ENCODE data around the gene TMEM17. TPM values are rescaled to one million over a fixed set of nuclear protein-coding genes. Genes with fewer than 3 reads are reported as not detected.

Gene TMEM17
- total RNA-seq, 1 experiment from 2014 or later = 3.2 TPM

DNA sequence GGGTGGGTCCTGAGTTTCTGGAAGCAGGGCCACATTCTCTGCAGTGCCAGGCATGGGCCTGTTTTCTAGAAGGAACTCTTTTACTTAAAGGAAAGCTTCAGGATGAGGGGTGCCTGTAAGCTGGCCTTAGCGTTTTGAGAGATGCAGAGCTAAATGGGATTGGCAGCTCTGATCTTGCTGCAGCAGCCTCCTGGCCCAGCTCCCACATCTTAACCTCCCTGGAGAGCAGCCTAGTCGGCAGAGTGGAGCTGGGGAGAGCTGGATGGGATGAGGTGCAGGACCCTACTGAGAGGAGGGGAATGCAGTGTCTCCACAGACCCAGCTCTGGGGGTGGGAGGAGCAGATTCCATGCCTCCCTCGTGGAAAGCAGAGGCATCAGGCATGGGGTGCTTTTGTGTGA lies 52.0 kb downstream of the TMEM17 start (continued):
- TF ChIP-seq CBX3 (IDR thresholded peaks at IDR 0.05; ENCODE audit: low read depth) = no peak
- TF ChIP-seq, protein P1, sequence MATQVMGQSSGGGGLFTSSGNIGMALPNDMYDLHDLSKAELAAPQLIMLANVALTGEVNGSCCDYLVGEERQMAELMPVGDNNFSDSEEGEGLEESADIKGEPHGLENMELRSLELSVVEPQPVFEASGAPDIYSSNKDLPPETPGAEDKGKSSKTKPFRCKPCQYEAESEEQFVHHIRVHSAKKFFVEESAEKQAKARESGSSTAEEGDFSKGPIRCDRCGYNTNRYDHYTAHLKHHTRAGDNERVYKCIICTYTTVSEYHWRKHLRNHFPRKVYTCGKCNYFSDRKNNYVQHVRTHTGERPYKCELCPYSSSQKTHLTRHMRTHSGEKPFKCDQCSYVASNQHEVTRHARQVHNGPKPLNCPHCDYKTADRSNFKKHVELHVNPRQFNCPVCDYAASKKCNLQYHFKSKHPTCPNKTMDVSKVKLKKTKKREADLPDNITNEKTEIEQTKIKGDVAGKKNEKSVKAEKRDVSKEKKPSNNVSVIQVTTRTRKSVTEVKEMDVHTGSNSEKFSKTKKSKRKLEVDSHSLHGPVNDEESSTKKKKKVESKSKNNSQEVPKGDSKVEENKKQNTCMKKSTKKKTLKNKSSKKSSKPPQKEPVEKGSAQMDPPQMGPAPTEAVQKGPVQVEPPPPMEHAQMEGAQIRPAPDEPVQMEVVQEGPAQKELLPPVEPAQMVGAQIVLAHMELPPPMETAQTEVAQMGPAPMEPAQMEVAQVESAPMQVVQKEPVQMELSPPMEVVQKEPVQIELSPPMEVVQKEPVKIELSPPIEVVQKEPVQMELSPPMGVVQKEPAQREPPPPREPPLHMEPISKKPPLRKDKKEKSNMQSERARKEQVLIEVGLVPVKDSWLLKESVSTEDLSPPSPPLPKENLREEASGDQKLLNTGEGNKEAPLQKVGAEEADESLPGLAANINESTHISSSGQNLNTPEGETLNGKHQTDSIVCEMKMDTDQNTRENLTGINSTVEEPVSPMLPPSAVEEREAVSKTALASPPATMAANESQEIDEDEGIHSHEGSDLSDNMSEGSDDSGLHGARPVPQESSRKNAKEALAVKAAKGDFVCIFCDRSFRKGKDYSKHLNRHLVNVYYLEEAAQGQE (IDR thresholded peaks at IDR 0.05; ENCODE audit: low read depth) = no peak
- TF ChIP-seq, protein P2, sequence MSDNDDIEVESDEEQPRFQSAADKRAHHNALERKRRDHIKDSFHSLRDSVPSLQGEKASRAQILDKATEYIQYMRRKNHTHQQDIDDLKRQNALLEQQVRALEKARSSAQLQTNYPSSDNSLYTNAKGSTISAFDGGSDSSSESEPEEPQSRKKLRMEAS (IDR thresholded peaks at IDR 0.05) = no peak
- TF ChIP-seq SRF (IDR thresholded peaks at IDR 0.05; ENCODE audit: low read depth) = no peak
- no peak for TF ChIP-seq RAD21 (IDR thresholded peaks at IDR 0.05; ENCODE audit: low read depth)

DNA sequence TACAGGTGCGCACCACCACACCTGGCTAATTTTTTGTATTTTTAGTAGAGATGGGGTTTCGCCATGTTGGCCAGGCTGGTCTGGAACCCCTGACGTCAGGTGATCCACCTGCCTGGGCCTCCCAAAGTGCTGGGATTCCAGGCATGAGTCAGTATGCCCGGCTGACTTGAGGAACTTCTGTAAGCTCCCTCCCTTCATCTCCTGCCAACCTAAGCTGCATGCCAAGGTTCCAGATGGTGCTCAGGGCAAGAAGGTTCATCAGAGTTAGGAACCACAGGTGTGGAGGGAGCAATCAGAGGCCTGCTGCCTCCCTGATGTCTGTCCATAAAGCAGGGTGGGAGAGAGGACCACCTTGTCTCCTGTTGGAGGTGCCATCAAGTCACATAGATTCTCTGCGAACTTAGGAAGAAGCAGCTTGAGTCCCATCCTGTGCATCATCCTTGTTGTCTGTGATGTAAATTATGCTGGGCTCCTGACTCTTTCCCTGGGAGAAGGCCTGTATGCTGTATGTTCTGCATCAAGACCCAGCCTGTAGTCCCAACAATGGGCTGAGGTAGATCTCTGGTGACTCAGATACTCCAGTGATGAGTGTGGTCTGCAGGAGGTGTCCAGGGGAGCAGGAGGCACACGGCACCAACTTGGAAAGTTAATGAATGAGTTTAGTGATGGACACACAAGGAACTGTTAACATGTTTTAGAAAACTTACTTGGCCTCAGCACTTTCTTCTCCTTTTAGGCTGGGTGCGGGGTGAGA lies 53.1 kb downstream of the TMEM17 start:
- no peak overlapping the region for H3K9ac ChIP-seq (ENCODE audit: low read length)
- peaks cover 15 to 27% of the 10 kb centered on the region in 2 experiments for H3K4me1 ChIP-seq (ENCODE audit: control insufficient read depth in 1 of 2, insufficient read depth in 2 of 2, low read length in 2 of 2)
- H3K9me2 ChIP-seq (ENCODE audit: insufficient read depth) = no peaks in the 10 kb centered on the region; the same call in 1 of the 2 replicates
- no peaks in the 10 kb centered on the region for H3K27me3 ChIP-seq (ENCODE audit: insufficient read depth, low read length)
- ChIA-PET CTCF (no interaction called here), RAD21 (ENCODE audit: low non-redundant PET in 1 of 2, low total read pairs in 2 of 2, uncharacterized antibody in 2 of 2, unreplicated experiment in 2 of 2) (no interaction called here), POLR2A (no interaction called here)
- no peaks in the 10 kb centered on the region for H3K9me3 ChIP-seq (ENCODE audit: control insufficient read depth in 1 of 2, insufficient read depth in 1 of 2, low read depth in 1 of 2, low read length in 2 of 2)
- H3K79me2 ChIP-seq (ENCODE audit: insufficient read depth, low read length) = no peaks in the 10 kb centered on the region
- H3K27ac ChIP-seq (ENCODE audit: low read depth, low read length) = no peak overlapping the region
- ATAC-seq (no peak), DNase-seq (ENCODE audit: low read depth, low spot score) (no peak)
- H2AFZ ChIP-seq (ENCODE audit: low read depth, low read length, poor library complexity, severe bottlenecking) = no peak overlapping the region
- no peaks in the 10 kb centered on the region for H4K20me1 ChIP-seq (ENCODE audit: insufficient read depth)
- intact Hi-C loops (cut with micrococcal nuclease) = loop anchor here (10.0 kb wide), 2 partner anchors 732 to 1032 kb away; no protein-coding TSS in a partner anchor
- TF ChIP-seq YY1 (IDR thresholded peaks at IDR 0.05; ENCODE audit: extremely low read depth, insufficient replicate concordance, low read depth, low read length) (no peak), CBX3 (IDR thresholded peaks at IDR 0.05; ENCODE audit: low read depth) (no peak), ZNF274 (IDR thresholded peaks at IDR 0.05; ENCODE audit: low read depth, low read length) (no peak), SIN3A (IDR thresholded peaks at IDR 0.05; ENCODE audit: low read depth) (no peak), POLR2AphosphoS5 (IDR thresholded peaks at IDR 0.05; ENCODE audit: low read depth, low read length) (no peak), FOSL1 (IDR thresholded peaks at IDR 0.05; ENCODE audit: low read depth) (no peak), SRF (IDR thresholded peaks at IDR 0.05; ENCODE audit: low read depth) (no peak), RAD21 (IDR thresholded peaks at IDR 0.05; ENCODE audit: low read depth) (no peak), EGR1 (IDR thresholded peaks at IDR 0.05; ENCODE audit: low read depth) (no peak), ZFX (IDR thresholded peaks at IDR 0.05) (no peak), EZH2 (IDR thresholded peaks at IDR 0.05) (no peak)
- TF ChIP-seq, protein P3, sequence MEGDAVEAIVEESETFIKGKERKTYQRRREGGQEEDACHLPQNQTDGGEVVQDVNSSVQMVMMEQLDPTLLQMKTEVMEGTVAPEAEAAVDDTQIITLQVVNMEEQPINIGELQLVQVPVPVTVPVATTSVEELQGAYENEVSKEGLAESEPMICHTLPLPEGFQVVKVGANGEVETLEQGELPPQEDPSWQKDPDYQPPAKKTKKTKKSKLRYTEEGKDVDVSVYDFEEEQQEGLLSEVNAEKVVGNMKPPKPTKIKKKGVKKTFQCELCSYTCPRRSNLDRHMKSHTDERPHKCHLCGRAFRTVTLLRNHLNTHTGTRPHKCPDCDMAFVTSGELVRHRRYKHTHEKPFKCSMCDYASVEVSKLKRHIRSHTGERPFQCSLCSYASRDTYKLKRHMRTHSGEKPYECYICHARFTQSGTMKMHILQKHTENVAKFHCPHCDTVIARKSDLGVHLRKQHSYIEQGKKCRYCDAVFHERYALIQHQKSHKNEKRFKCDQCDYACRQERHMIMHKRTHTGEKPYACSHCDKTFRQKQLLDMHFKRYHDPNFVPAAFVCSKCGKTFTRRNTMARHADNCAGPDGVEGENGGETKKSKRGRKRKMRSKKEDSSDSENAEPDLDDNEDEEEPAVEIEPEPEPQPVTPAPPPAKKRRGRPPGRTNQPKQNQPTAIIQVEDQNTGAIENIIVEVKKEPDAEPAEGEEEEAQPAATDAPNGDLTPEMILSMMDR (IDR thresholded peaks at IDR 0.05 in 2 of 3, conservative IDR thresholded peaks at IDR 0.05 in 1 of 3; ENCODE audit: borderline replicate concordance in 1 of 3, insufficient read depth in 1 of 3, low read depth in 2 of 3, low read length in 2 of 3) = no peak
- H3K36me3 ChIP-seq (ENCODE audit: control insufficient read depth in 1 of 2, insufficient read depth in 2 of 2, low read length in 2 of 2) = no peaks in the 10 kb centered on the region
- no TSS peak for BruUV-seq (replicated peaks)
- no peak overlapping the region for H3K4me3 ChIP-seq (replicated peaks in 1 of 2; ENCODE audit: low read depth in 1 of 2, low read length in 2 of 2)
- H3K4me2 ChIP-seq (ENCODE audit: low read length) = no peak overlapping the region; the same call in 1 of the 2 replicates
